ENCODE data around the gene ACADL.

Gene ACADL

DNA sequence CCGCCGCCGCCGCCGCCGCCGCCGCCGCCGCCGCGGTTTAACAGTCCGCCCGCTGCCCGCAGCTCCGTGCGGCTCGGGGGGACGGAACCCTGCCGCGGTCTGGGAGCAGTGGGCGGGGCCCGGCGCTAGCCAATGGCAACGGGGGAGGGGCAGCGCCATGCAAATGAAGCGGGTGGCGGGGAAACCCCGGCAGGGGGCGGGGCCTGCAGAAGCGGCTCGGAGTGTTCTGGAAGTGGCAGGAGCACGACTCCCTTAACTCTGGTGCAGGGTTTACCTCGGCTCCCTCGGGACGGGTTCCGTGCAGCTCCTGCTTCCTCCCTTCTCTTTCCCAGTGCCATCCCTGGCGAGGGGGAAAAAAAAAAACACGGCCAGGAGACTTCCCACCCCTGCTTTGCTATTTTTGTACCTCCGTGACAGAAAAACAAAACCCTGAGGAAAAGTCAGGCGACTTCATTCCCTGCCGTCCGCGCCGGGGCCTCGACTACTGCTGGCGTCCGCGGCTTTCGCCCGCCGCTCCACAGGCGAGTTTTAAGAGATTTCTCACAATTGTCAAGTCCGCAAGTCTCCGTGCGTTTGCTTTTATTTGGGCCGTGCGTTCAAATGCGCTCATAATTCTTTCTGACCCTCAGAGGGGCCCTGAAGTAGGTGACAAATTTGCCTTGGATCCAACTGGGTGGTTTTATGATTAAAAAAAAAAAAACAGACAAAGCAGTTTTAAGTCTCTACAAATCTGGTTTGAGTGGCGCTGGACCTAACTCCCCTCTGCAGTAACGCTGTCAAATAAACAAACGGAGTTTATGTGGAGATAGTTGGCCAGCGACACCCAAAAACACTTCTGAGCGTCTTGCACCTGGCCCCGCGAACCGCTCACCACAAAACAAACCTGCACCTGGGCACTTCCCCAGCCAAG, 53.7 kb downstream of the ACADL start, which contains the start of gene KANSL1L:
KANSL1L (minus strand) TSS at position 101 of the 910 bp plus-strand sequence. CDS start 16,827 bp downstream, outside the sequence.
- peak within 1 kb of the TSS; percentile 97 for H3K4me3 ChIP-seq (replicated peaks; ENCODE audit: low read depth, low read length)
- H3K27me3 ChIP-seq (replicated peaks; ENCODE audit: control insufficient read depth, insufficient read depth, low read length): no peaks in the 10 kb centered on the region
- DNase-seq (ENCODE audit: extremely low read depth, insufficient read length): peak; percentile 94
- H3K36me3 ChIP-seq (ENCODE audit: control insufficient read depth, insufficient read depth, low read length): no peaks in the 10 kb centered on the region
- TF ChIP-seq, protein P1, sequence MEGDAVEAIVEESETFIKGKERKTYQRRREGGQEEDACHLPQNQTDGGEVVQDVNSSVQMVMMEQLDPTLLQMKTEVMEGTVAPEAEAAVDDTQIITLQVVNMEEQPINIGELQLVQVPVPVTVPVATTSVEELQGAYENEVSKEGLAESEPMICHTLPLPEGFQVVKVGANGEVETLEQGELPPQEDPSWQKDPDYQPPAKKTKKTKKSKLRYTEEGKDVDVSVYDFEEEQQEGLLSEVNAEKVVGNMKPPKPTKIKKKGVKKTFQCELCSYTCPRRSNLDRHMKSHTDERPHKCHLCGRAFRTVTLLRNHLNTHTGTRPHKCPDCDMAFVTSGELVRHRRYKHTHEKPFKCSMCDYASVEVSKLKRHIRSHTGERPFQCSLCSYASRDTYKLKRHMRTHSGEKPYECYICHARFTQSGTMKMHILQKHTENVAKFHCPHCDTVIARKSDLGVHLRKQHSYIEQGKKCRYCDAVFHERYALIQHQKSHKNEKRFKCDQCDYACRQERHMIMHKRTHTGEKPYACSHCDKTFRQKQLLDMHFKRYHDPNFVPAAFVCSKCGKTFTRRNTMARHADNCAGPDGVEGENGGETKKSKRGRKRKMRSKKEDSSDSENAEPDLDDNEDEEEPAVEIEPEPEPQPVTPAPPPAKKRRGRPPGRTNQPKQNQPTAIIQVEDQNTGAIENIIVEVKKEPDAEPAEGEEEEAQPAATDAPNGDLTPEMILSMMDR (IDR thresholded peaks at IDR 0.05; ENCODE audit: insufficient read depth, low read length, poor library complexity, severe bottlenecking): no peak

DNA sequence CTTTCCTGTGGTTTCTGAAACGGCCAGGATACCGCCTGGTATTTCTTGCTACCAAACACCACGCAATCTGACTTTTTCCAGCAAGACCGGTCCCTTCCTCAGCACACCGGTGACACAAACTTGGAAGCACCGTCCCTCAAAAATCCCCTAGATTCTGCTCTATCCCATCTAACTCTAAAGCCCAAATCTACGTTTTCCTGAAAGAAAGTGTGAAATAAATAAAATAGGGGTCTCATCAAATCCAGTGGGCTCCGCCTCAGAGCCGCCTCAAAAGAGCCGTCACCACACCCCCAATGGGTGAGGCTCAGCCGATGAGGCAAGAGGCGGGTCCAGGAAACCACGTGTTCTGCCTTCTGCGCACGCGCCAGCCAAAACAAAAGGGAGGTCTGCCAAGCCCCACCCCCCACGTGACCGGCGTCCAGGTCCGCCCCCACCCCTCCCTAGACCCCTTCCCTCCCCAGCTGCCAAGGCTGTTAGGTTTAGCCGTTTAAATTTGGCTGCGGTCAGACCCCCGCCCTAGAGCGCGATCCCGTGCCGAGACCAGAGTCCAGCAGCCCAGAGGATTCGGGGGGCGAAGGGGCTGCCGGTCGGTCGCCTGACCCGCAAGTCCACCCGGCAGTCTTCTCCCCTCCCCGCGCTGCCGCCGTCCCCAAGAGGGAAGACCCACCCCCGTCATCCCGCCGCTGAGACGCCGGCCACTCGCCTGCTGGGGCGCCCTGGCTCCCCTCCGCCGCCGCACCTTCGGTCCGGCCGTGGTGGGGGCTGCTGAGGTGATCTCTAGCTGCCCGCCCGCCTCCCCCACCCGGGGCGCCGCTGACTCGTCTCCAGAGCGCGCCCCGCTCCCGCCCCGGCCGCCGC, 54.6 kb downstream of the ACADL start:
- Histone ChIP-seq H3K27me3 (replicated peaks; ENCODE audit: control insufficient read depth, insufficient read depth, low read length) (no peaks in the 10 kb centered on the region), H3K4me3 (replicated peaks; ENCODE audit: low read depth, low read length) (peak overlapping the region; percentile 97), H3K36me3 (ENCODE audit: control insufficient read depth, insufficient read depth, low read length) (no peaks in the 10 kb centered on the region)
- peak; percentile 91 for DNase-seq (ENCODE audit: extremely low read depth, insufficient read length)
- TF ChIP-seq, protein P1 (IDR thresholded peaks at IDR 0.05; ENCODE audit: insufficient read depth, low read length, poor library complexity, severe bottlenecking): peak; percentile 3

DNA sequence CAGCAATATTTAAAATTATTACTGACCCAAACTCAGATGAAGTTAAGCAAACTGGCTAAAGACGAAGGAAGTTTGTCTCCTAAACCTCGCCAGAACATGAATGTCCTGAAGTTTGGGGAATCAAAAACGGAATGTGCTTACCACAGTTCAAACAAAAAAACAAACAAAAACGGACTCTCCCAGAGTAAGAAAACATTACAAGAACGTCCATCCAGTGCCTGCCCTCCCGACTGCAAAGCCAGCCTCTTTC, 55.1 kb downstream of the ACADL start:
- peak; percentile 23 for DNase-seq (ENCODE audit: extremely low read depth, insufficient read length)
- no peaks in the 10 kb centered on the region for H3K36me3 ChIP-seq (ENCODE audit: control insufficient read depth, insufficient read depth, low read length)

DNA sequence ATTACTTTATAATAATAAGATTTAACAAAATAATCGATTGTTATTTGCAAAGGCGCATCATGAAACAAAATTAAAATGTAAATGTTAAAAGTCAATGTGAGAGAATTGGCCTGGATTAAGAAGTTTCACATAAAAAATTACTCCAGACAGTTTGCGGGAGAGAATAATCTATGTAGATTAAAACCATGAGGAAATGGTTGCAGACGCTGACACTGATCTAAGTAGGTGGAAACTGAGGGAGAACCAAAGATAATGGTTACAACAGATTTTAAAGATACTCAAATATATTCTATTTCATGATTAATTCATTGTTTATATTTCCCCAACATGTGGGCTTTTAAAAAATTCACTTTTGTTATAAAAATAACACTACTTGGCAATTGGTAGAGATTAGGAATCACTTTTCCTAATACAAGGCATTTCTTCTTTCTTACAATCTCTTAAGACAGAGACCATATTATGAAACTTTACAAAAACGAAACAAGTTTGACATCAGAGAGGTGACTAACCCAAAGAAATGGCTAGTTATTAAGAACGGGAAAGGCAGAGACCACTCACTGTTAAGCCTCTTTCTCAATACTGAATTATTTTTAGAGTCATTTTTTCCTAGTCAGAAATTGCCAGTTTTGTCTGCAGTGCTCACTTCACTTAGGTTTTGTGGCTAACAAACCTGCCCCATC, 55.6 kb downstream of the ACADL start:
- TF ChIP-seq, protein P1 (IDR thresholded peaks at IDR 0.05; ENCODE audit: insufficient read depth, low read length, poor library complexity, severe bottlenecking): no peak
- DNase-seq (ENCODE audit: extremely low read depth, insufficient read length): peak; percentile 24
- Histone ChIP-seq H3K27me3 (replicated peaks; ENCODE audit: control insufficient read depth, insufficient read depth, low read length) (no peaks in the 10 kb centered on the region), H3K4me3 (replicated peaks; ENCODE audit: low read depth, low read length) (peak overlapping the region; percentile 97), H3K36me3 (ENCODE audit: control insufficient read depth, insufficient read depth, low read length) (no peaks in the 10 kb centered on the region)

More for the DNA sequence above, 55.1 kb downstream of the ACADL start:
- Histone ChIP-seq H3K4me3 (replicated peaks; ENCODE audit: low read depth, low read length) (peak overlapping the region; percentile 97), H3K27me3 (replicated peaks; ENCODE audit: control insufficient read depth, insufficient read depth, low read length) (no peaks in the 10 kb centered on the region)
- TF ChIP-seq, protein P1 (IDR thresholded peaks at IDR 0.05; ENCODE audit: insufficient read depth, low read length, poor library complexity, severe bottlenecking): no peak

DNA sequence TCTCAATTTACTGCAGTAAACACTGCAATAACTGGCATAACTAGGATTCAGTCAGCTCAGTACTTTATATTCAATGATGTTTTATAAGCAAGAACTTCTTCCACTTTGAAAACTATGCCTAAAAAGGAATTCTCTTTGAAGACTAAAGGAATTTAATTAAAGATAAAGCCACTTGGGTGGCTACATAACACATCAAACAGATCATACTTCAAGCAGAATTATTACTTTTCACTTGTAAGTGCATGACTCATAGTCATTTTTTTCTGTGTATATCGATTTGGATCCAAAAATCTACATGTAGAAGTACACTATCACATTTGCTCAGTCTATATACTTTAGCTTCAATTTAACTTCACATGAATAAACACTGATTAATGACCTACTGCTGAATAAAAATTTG, 58.0 kb downstream of the ACADL start:
- no peak for DNase-seq (ENCODE audit: extremely low read depth, insufficient read length)
- TF ChIP-seq, protein P1 (IDR thresholded peaks at IDR 0.05; ENCODE audit: insufficient read depth, low read length, poor library complexity, severe bottlenecking): no peak
- no peak overlapping the region for H3K4me3 ChIP-seq (replicated peaks; ENCODE audit: low read depth, low read length)
- no peaks in the 10 kb centered on the region for H3K27me3 ChIP-seq (replicated peaks; ENCODE audit: control insufficient read depth, insufficient read depth, low read length)
- H3K36me3 ChIP-seq (ENCODE audit: control insufficient read depth, insufficient read depth, low read length): no peaks in the 10 kb centered on the region
